Peyer's patch (tissue), 4 donors: ENCODE measurements around the gene PITX2. TPM values are rescaled to one million over a fixed set of nuclear protein-coding genes. Genes with fewer than 3 reads are reported as not detected.

ENCODE experiments used
- DNase-seq, 3 donors: peaks; one replicate each; pipeline ENCODE4 v3.0.0-alpha.2; 2017 to 2019
- H3K27ac ChIP-seq, 4 donors: fragments of 200-600 bp; sonication (generic); one replicate each; pipeline ENCODE4 v1.5.1; 2016 to 2019
- H3K27me3 ChIP-seq, 2 donors: fragments of 200-600 bp; sonication (generic); one replicate each; pipeline ENCODE4 v1.5.1; 2019
- H3K36me3 ChIP-seq, 3 donors: fragments of 200-600 bp; sonication (generic); one replicate each; pipeline ENCODE4 v1.5.1; 2016 to 2019
- H3K4me1 ChIP-seq, 4 donors: fragments of 200-600 bp; sonication (generic); one replicate each; pipeline ENCODE4 v1.5.1; 2016 to 2019
- H3K4me3 ChIP-seq, 4 donors: fragments of 200-600 bp; sonication (generic); 1 replicate in 3 of 4; 2 replicates in 1 of 4; pipeline ENCODE4 v1.5.1; 2016 to 2019; ENCODE audit warnings: mild to moderate bottlenecking in 1 of 4
- H3K9me3 ChIP-seq, 4 donors: fragments of 200-600 bp; sonication (generic); one replicate each; pipeline ENCODE4 v1.5.1; 2016 to 2019; ENCODE audit warnings: mild to moderate bottlenecking in 1 of 4
- POLR2A ChIP-seq, 2 donors: fragments of 450-650 bp; IDR thresholded peaks; one replicate each; pipeline ENCODE4 v1.5.1; 2017; ENCODE audit warnings: antibody characterized with exemption in 2 of 2, mild to moderate bottlenecking in 2 of 2, moderate library complexity in 2 of 2
- total RNA-seq, 4 donors: library from RNA; depleted of rRNA; stranded (reverse); fragments of >200 nt; gene quantifications; one replicate each; pipeline ENCODE4 v1.1.0, GENCODE V29; 2016
- TF ChIP-seq, protein P1 (sequence below), 6 experiments: fragments of 450-650 bp in 4 of 6; fragments of 200-600 bp in 2 of 6; sonication (generic) in 1 of 6; IDR thresholded peaks; one replicate each; pipeline ENCODE4 v1.5.1; 2017 to 2019; ENCODE audit warnings: antibody characterized with exemption in 6 of 6, mild to moderate bottlenecking in 3 of 6, moderate library complexity in 1 of 6

The PITX2 gene
- total RNA-seq, 4 donors from 2014 or later = 6.6 to 31.8 (median 24.6) TPM

- TF ChIP-seq, protein P1, sequence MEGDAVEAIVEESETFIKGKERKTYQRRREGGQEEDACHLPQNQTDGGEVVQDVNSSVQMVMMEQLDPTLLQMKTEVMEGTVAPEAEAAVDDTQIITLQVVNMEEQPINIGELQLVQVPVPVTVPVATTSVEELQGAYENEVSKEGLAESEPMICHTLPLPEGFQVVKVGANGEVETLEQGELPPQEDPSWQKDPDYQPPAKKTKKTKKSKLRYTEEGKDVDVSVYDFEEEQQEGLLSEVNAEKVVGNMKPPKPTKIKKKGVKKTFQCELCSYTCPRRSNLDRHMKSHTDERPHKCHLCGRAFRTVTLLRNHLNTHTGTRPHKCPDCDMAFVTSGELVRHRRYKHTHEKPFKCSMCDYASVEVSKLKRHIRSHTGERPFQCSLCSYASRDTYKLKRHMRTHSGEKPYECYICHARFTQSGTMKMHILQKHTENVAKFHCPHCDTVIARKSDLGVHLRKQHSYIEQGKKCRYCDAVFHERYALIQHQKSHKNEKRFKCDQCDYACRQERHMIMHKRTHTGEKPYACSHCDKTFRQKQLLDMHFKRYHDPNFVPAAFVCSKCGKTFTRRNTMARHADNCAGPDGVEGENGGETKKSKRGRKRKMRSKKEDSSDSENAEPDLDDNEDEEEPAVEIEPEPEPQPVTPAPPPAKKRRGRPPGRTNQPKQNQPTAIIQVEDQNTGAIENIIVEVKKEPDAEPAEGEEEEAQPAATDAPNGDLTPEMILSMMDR (IDR thresholded peaks at IDR 0.05) = no peak
- TF ChIP-seq POLR2A (IDR thresholded peaks at IDR 0.05) = no peak
- H3K27ac ChIP-seq = no peak overlapping the region
- peaks cover 0 to 46% of the 10 kb centered on the region in 2 donors for H3K27me3 ChIP-seq
- H3K36me3 ChIP-seq = no peaks in the 10 kb centered on the region
- no peak for DNase-seq
- peak overlapping the region in 2 of 4 donors; percentile 40 to 48 for H3K4me3 ChIP-seq
- peaks cover 0 to 35% (median 0%) of the 10 kb centered on the region in 4 donors for H3K4me1 ChIP-seq
- peaks cover 0 to 5% (median 0%) of the 10 kb centered on the region in 4 donors for H3K9me3 ChIP-seq
Observed at GRCh38 chr4:110632506-110633357, 9.9 kb upstream of the PITX2 start.

GRCh38 chr4:110631584-110632505 is 9.0 kb upstream of the PITX2 start:
- Histone ChIP-seq H3K4me3 (peak overlapping the region in 2 of 4 donors; percentile 40 to 48), H3K27ac (no peak overlapping the region), H3K4me1 (peaks cover 0 to 26% (median 0%) of the 10 kb centered on the region in 4 donors), H3K9me3 (peaks cover 0 to 5% (median 0%) of the 10 kb centered on the region in 4 donors), H3K27me3 (peaks cover 0 to 42% of the 10 kb centered on the region in 2 donors), H3K36me3 (no peaks in the 10 kb centered on the region)
- no peak for TF ChIP-seq POLR2A (IDR thresholded peaks at IDR 0.05)
- TF ChIP-seq, protein P1 (IDR thresholded peaks at IDR 0.05) = peak in 4 of 6 experiments; percentile 45 to 90 (median 88)
- DNase-seq = peak in 2 of 3 donors; percentile 79 to 85

DNA sequence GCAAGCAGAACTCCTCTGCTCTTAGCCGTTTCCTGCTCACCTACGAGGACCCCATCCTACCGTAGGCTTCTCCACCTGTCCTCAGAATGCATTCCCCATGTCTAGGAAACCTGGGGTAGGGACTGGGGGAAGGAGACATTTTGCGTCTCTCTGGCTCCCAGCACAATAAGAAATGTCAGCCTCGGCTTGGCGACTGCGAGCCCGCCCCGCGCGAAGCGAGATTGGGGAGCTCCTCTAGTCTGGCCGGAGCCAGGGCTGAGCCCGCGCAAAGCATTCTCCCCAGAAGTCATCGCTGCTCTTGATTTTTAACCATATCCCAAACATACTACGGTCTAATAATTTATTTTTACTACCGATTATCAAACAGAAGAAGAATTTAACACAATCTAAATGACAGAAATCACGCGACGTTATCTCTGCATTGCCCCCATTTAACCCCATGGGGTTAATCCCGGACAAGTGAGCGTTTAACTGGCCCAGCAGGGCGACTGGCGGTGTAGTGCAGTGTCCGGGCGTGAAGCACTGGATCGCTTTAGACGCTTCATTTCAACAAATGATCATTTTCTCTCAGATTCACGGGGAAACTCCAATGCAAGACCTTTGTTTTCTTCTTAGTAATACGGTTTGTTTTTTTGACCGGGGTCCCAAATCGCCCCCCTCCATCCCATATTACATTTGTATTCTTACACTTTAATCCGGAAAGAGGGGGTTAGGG is 8.0 kb upstream of the PITX2 start:
- TF ChIP-seq, protein P1 (IDR thresholded peaks at IDR 0.05) = peak in 1 of 6 experiments; percentile 1
- no peak for TF ChIP-seq POLR2A (IDR thresholded peaks at IDR 0.05)
- Histone ChIP-seq H3K27me3 (peaks cover 0 to 36% of the 10 kb centered on the region in 2 donors), H3K9me3 (peaks cover 0 to 5% (median 0%) of the 10 kb centered on the region in 4 donors), H3K27ac (no peak overlapping the region), H3K4me1 (peaks cover 0 to 21% (median 0%) of the 10 kb centered on the region in 4 donors), H3K4me3 (peak overlapping the region in 2 of 4 donors; percentile 15 to 22), H3K36me3 (no peaks in the 10 kb centered on the region)
- DNase-seq = no peak

GRCh38 chr4:110629780-110630687 is 7.2 kb upstream of the PITX2 start:
- no peak for TF ChIP-seq POLR2A (IDR thresholded peaks at IDR 0.05)
- TF ChIP-seq, protein P1 (IDR thresholded peaks at IDR 0.05) = no peak
- Histone ChIP-seq H3K4me1 (peaks cover 0 to 21% (median 0%) of the 10 kb centered on the region in 4 donors), H3K36me3 (no peaks in the 10 kb centered on the region), H3K9me3 (peaks cover 0 to 5% (median 0%) of the 10 kb centered on the region in 4 donors), H3K27me3 (peaks cover 0 to 36% of the 10 kb centered on the region in 2 donors), H3K4me3 (peak overlapping the region in 2 of 4 donors; percentile 15 to 22), H3K27ac (no peak overlapping the region)
- DNase-seq = no peak
